ENCODE data around the gene ENG.

ENG gene

GRCh38 chr9:127816362-127816725 lies 38.1 kb downstream of the ENG start:
- Histone ChIP-seq H4K20me1 (peaks cover 36 to 94% (median 61%) of the 10 kb centered on the region in 11 experiments; a peak in 20 of 22 replicates), H3K4me1 (peaks cover 5 to 45% (median 20%) of the 10 kb centered on the region in 10 experiments; a peak in 17 of 20 replicates), H3K36me3 (peaks cover 91 to 100% (median 99%) of the 10 kb centered on the region in 11 experiments), H3K27me3 (no peaks in the 10 kb centered on the region), H3K4me2 (no peak overlapping the region), H3K27ac (peak overlapping the region in 5 of 11 experiments; percentile 6 to 59 (median 28); a peak in 8 of 22 replicates), H3K9me3 (replicated peaks in 1 of 11) (no peaks in the 10 kb centered on the region), H3K9ac (peak overlapping the region in 5 of 11 experiments; percentile 23 to 56 (median 33); a peak in 6 of 22 replicates), H3K4me3 (no peak overlapping the region)
- TF ChIP-seq Cebpa-rat (IDR thresholded peaks at IDR 0.05), result no peak

GRCh38 chr9:127815512-127816361 lies 38.7 kb downstream of the ENG start:
- H3K4me2 ChIP-seq, result no peak overlapping the region
- peaks cover 91 to 100% (median 99%) of the 10 kb centered on the region in 11 experiments for H3K36me3 ChIP-seq
- peaks cover 10 to 51% (median 26%) of the 10 kb centered on the region in 10 experiments; a peak in 19 of 20 replicates for H3K4me1 ChIP-seq
- no peak for TF ChIP-seq Cebpa-rat (IDR thresholded peaks at IDR 0.05)
- H3K27me3 ChIP-seq, result no peaks in the 10 kb centered on the region
- no peak overlapping the region for H3K4me3 ChIP-seq
- no peaks in the 10 kb centered on the region for H3K9me3 ChIP-seq (replicated peaks in 1 of 11)
- peaks cover 36 to 94% (median 66%) of the 10 kb centered on the region in 11 experiments; a peak in 21 of 22 replicates for H4K20me1 ChIP-seq
- peak overlapping the region in 3 of 11 experiments; percentile 28 to 59 (median 51); a peak in 6 of 22 replicates for H3K27ac ChIP-seq
- H3K9ac ChIP-seq, result peak overlapping the region in 4 of 11 experiments; percentile 5 to 56 (median 34); a peak in 5 of 22 replicates

GRCh38 chr9:127814619-127815511 lies 39.6 kb downstream of the ENG start:
- H3K27me3 ChIP-seq, result no peaks in the 10 kb centered on the region
- peaks cover 36 to 98% (median 75%) of the 10 kb centered on the region in 11 experiments; a peak in 21 of 22 replicates for H4K20me1 ChIP-seq
- peak overlapping the region in 5 of 11 experiments; percentile 5 to 29 (median 27); a peak in 5 of 22 replicates for H3K9ac ChIP-seq
- no peak for TF ChIP-seq Cebpa-rat (IDR thresholded peaks at IDR 0.05)
- H3K27ac ChIP-seq, result peak overlapping the region in 3 of 11 experiments; percentile 17 to 51 (median 42); a peak in 5 of 22 replicates
- H3K9me3 ChIP-seq (replicated peaks in 1 of 11), result no peaks in the 10 kb centered on the region
- H3K4me3 ChIP-seq, result no peak overlapping the region
- H3K4me2 ChIP-seq, result no peak overlapping the region
- peaks cover 95 to 100% (median 99%) of the 10 kb centered on the region in 11 experiments for H3K36me3 ChIP-seq
- H3K4me1 ChIP-seq, result peaks cover 18 to 57% (median 35%) of the 10 kb centered on the region in 10 experiments; a peak in 19 of 20 replicates

- peak overlapping the region in 3 of 11 experiments; percentile 9 to 45 (median 12); a peak in 5 of 22 replicates for H3K27ac ChIP-seq
- H3K4me3 ChIP-seq, result no peak overlapping the region
- peak overlapping the region in 5 of 11 experiments; percentile 4 to 39 (median 32); a peak in 4 of 22 replicates for H3K9ac ChIP-seq
- peaks cover 91 to 98% (median 97%) of the 10 kb centered on the region in 11 experiments for H3K36me3 ChIP-seq
- TF ChIP-seq Cebpa-rat (IDR thresholded peaks at IDR 0.05), result no peak
- no peaks in the 10 kb centered on the region for H3K9me3 ChIP-seq (replicated peaks in 1 of 11)
- no peaks in the 10 kb centered on the region for H3K27me3 ChIP-seq
- H4K20me1 ChIP-seq, result peaks cover 36 to 98% (median 83%) of the 10 kb centered on the region in 11 experiments; a peak in 21 of 22 replicates
- no peak overlapping the region for H3K4me2 ChIP-seq
- H3K4me1 ChIP-seq, result peaks cover 25 to 65% (median 44%) of the 10 kb centered on the region in 10 experiments
Observed at GRCh38 chr9:127813686-127814226, 40.7 kb downstream of the ENG start.

GRCh38 chr9:127812936-127813675 lies 41.4 kb downstream of the ENG start:
- Histone ChIP-seq H3K27me3 (no peaks in the 10 kb centered on the region), H3K4me3 (no peak overlapping the region), H3K36me3 (peaks cover 91 to 98% (median 97%) of the 10 kb centered on the region in 11 experiments), H3K4me1 (peaks cover 29 to 65% (median 50%) of the 10 kb centered on the region in 10 experiments), H3K27ac (peak overlapping the region in 1 of 11 experiments; percentile 45; a peak in 3 of 22 replicates), H4K20me1 (peaks cover 42 to 98% (median 87%) of the 10 kb centered on the region in 11 experiments; a peak in 21 of 22 replicates), H3K9ac (peak overlapping the region in 5 of 11 experiments; percentile 4 to 39 (median 32); a peak in 3 of 22 replicates), H3K4me2 (no peak overlapping the region), H3K9me3 (replicated peaks in 1 of 11) (no peaks in the 10 kb centered on the region)
- no peak for TF ChIP-seq Cebpa-rat (IDR thresholded peaks at IDR 0.05)

GRCh38 chr9:127812011-127812410 lies 42.4 kb downstream of the ENG start:
- H4K20me1 ChIP-seq, result peaks cover 48 to 98% (median 88%) of the 10 kb centered on the region in 11 experiments; a peak in 21 of 22 replicates
- H3K27me3 ChIP-seq, result no peaks in the 10 kb centered on the region
- H3K9ac ChIP-seq, result no peak overlapping the region
- H3K27ac ChIP-seq, result peak overlapping the region in 2 of 11 experiments; percentile 33 to 48; a peak in 1 of 22 replicates
- no peaks in the 10 kb centered on the region for H3K9me3 ChIP-seq (replicated peaks in 1 of 11)
- TF ChIP-seq Cebpa-rat (IDR thresholded peaks at IDR 0.05), result peak in 1 of 11 experiments; percentile 54; a peak in 2 of 22 replicates
- H3K4me3 ChIP-seq, result no peak overlapping the region
- H3K4me2 ChIP-seq, result peak overlapping the region in 2 of 11 experiments; percentile 7 to 55; a peak in 2 of 22 replicates
- H3K4me1 ChIP-seq, result peaks cover 40 to 65% (median 53%) of the 10 kb centered on the region in 10 experiments
- H3K36me3 ChIP-seq, result peaks cover 91 to 98% (median 97%) of the 10 kb centered on the region in 11 experiments

GRCh38 chr9:127810378-127811187 lies 43.9 kb downstream of the ENG start:
- no peaks in the 10 kb centered on the region for H3K9me3 ChIP-seq (replicated peaks in 1 of 11)

More at GRCh38 chr9:127810378-127811187, 43.9 kb downstream of the ENG start:
- TF ChIP-seq Cebpa-rat (IDR thresholded peaks at IDR 0.05), result no peak
- H3K27me3 ChIP-seq, result no peaks in the 10 kb centered on the region
- H3K36me3 ChIP-seq, result peaks cover 82 to 98% (median 97%) of the 10 kb centered on the region in 11 experiments
- H3K9ac ChIP-seq, result peak overlapping the region in 7 of 11 experiments; percentile 7 to 55 (median 24); a peak in 12 of 22 replicates
- peaks cover 55 to 70% (median 66%) of the 10 kb centered on the region in 10 experiments for H3K4me1 ChIP-seq
- peak overlapping the region; percentile 42 to 71 (median 53); a peak in 20 of 22 replicates for H3K4me2 ChIP-seq
- peaks cover 38 to 94% (median 89%) of the 10 kb centered on the region in 11 experiments; a peak in 21 of 22 replicates for H4K20me1 ChIP-seq
- peak overlapping the region in 3 of 11 experiments; percentile 6 to 48 (median 31); a peak in 4 of 22 replicates for H3K27ac ChIP-seq
- H3K4me3 ChIP-seq, result no peak overlapping the region
